IPS DF 6.9 (cell line): Measurements from ENCODE around the gene ARFIP1.

Source experiments
- DNase-seq: peaks from one replicate; pipeline ENCODE4 v3.0.0-alpha.2; 2013; ENCODE audit warnings: low read depth, low spot score
- H3K27ac ChIP-seq: one replicate; pipeline ENCODE4 v1.5.1; 2013; ENCODE audit warnings: low read length, control low read depth
- H3K27me3 ChIP-seq: 2 replicates; pipeline ENCODE4 v1.6.1; 2013; ENCODE audit warnings: mild to moderate bottlenecking, low read length; ENCODE audit not compliant: control insufficient read depth, insufficient read depth
- H3K36me3 ChIP-seq: 2 replicates; pipeline ENCODE4 v1.6.1; 2013; ENCODE audit warnings: low read length; ENCODE audit not compliant: control insufficient read depth, insufficient read depth
- H3K4me1 ChIP-seq: 2 replicates; pipeline ENCODE4 v1.6.1; 2013; ENCODE audit warnings: low read length; ENCODE audit not compliant: control insufficient read depth, insufficient read depth
- H3K4me3 ChIP-seq: 2 replicates; pipeline ENCODE4 v1.5.1; 2013; ENCODE audit warnings: mild to moderate bottlenecking, low read length
- H3K9me3 ChIP-seq: 2 replicates; pipeline ENCODE4 v1.6.1; 2013; ENCODE audit warnings: low read length, inconsistent platforms; ENCODE audit not compliant: control insufficient read depth, insufficient read depth
- WGBS: extraction: QIAGEN DNeasy Blood & Tissue Kit; methylation state at CpG from one replicate; pipeline ENCODE4 v1.1.7; 2013; ENCODE audit warnings: mixed read lengths, missing lambda C conversion rate; ENCODE audit not compliant: insufficient read length, insufficient coverage; 5-methylcytosine and 5-hydroxymethylcytosine counted together

ARFIP1 gene

GRCh38 chr4:152945639-152946038, 165.9 kb downstream of the ARFIP1 start:
- H3K27me3 ChIP-seq: no peaks in the 10 kb centered on the region
- peaks cover 8% of the 10 kb centered on the region; the same call in 1 of the 2 replicates for H3K4me1 ChIP-seq
- H3K27ac ChIP-seq: no peak overlapping the region
- H3K4me3 ChIP-seq: no peak overlapping the region
- no peak for DNase-seq
- H3K9me3 ChIP-seq: no peaks in the 10 kb centered on the region
- H3K36me3 ChIP-seq: peaks cover 12% of the 10 kb centered on the region; the same call in 1 of the 2 replicates
- no CpG with 5 or more reads among the region's 9 CpGs for WGBS

- DNase-seq: no peak
- Histone ChIP-seq H3K4me3 (no peak overlapping the region), H3K27ac (no peak overlapping the region), H3K27me3 (no peaks in the 10 kb centered on the region), H3K9me3 (no peaks in the 10 kb centered on the region), H3K36me3 (peaks cover 12% of the 10 kb centered on the region; the same call in 1 of the 2 replicates), H3K4me1 (peaks cover 10% of the 10 kb centered on the region; the same call in 1 of the 2 replicates)
- WGBS: no CpG with 5 or more reads among the region's 4 CpGs
Measured at GRCh38 chr4:152946446-152946845, 166.7 kb downstream of the ARFIP1 start.

GRCh38 chr4:152947311-152947710, 167.6 kb downstream of the ARFIP1 start:
- no CpG with 5 or more reads among the region's 2 CpGs for WGBS
- peaks cover 12% of the 10 kb centered on the region; the same call in 1 of the 2 replicates for H3K36me3 ChIP-seq
- H3K27ac ChIP-seq: no peak overlapping the region

GRCh38 chr4:152949930-152950329, 170.2 kb downstream of the ARFIP1 start:
- H3K27ac ChIP-seq: no peak overlapping the region
- DNase-seq: no peak
- H3K27me3 ChIP-seq: no peaks in the 10 kb centered on the region
- H3K36me3 ChIP-seq: peaks cover 6% of the 10 kb centered on the region; the same call in 1 of the 2 replicates
- H3K4me3 ChIP-seq: no peak overlapping the region
- no peaks in the 10 kb centered on the region for H3K9me3 ChIP-seq
- H3K4me1 ChIP-seq: peaks cover 10% of the 10 kb centered on the region; the same call in 1 of the 2 replicates
- WGBS: no CpG with 5 or more reads among the region's 8 CpGs

More at GRCh38 chr4:152947311-152947710, 167.6 kb downstream of the ARFIP1 start:
- no peak for DNase-seq
- Histone ChIP-seq H3K9me3 (no peaks in the 10 kb centered on the region), H3K27me3 (no peaks in the 10 kb centered on the region), H3K4me3 (no peak overlapping the region), H3K4me1 (peaks cover 10% of the 10 kb centered on the region; the same call in 1 of the 2 replicates)

- Histone ChIP-seq H3K9me3 (no peaks in the 10 kb centered on the region), H3K4me3 (no peak overlapping the region), H3K36me3 (peaks cover 5% of the 10 kb centered on the region; the same call in 1 of the 2 replicates), H3K4me1 (peaks cover 10% of the 10 kb centered on the region; the same call in 1 of the 2 replicates), H3K27ac (peak overlapping the region; percentile 35), H3K27me3 (no peaks in the 10 kb centered on the region)
- DNase-seq: no peak
- no CpG with 5 or more reads among the region's 11 CpGs for WGBS
Measured at GRCh38 chr4:152950402-152951274, 170.9 kb downstream of the ARFIP1 start.

- no peak overlapping the region for H3K4me3 ChIP-seq
- peak overlapping the region; percentile 35 for H3K27ac ChIP-seq
- peaks cover 10% of the 10 kb centered on the region; the same call in 1 of the 2 replicates for H3K4me1 ChIP-seq
- peaks cover 5% of the 10 kb centered on the region; the same call in 1 of the 2 replicates for H3K36me3 ChIP-seq
- no CpG with 5 or more reads among the region's 3 CpGs for WGBS
- H3K9me3 ChIP-seq: no peaks in the 10 kb centered on the region
- H3K27me3 ChIP-seq: no peaks in the 10 kb centered on the region
- DNase-seq: no peak
Measured at GRCh38 chr4:152951348-152951747, 171.6 kb downstream of the ARFIP1 start.

GRCh38 chr4:152953514-152953913, 173.8 kb downstream of the ARFIP1 start:
- H3K4me1 ChIP-seq: peaks cover 10% of the 10 kb centered on the region
- H3K4me3 ChIP-seq: no peak overlapping the region
- no peak overlapping the region for H3K27ac ChIP-seq
- no peaks in the 10 kb centered on the region; the same call in 1 of the 2 replicates for H3K27me3 ChIP-seq
- no peak for DNase-seq
- H3K9me3 ChIP-seq: no peaks in the 10 kb centered on the region
- no CpG with 5 or more reads among the region's 3 CpGs for WGBS
- H3K36me3 ChIP-seq: peaks cover 14% of the 10 kb centered on the region

GRCh38 chr4:152954741-152955140, 175.0 kb downstream of the ARFIP1 start:
- H3K36me3 ChIP-seq: peaks cover 12% of the 10 kb centered on the region
- no peaks in the 10 kb centered on the region for H3K9me3 ChIP-seq
- H3K4me1 ChIP-seq: peaks cover 7% of the 10 kb centered on the region
- H3K27me3 ChIP-seq: no peaks in the 10 kb centered on the region; the same call in 1 of the 2 replicates
- no peak for DNase-seq
- no CpG with 5 or more reads among the region's 1 CpG for whole genome bisulfite sequencing
- no peak overlapping the region for H3K4me3 ChIP-seq
- no peak overlapping the region for H3K27ac ChIP-seq

GRCh38 chr4:152956147-152956546, 176.4 kb downstream of the ARFIP1 start:
- no peaks in the 10 kb centered on the region for H3K9me3 ChIP-seq
- H3K27ac ChIP-seq: no peak overlapping the region
- no peaks in the 10 kb centered on the region; the same call in 1 of the 2 replicates for H3K4me1 ChIP-seq
- no CpG with 5 or more reads among the region's 2 CpGs for WGBS
- no peaks in the 10 kb centered on the region; the same call in 1 of the 2 replicates for H3K27me3 ChIP-seq
- DNase-seq: no peak
- no peak overlapping the region for H3K4me3 ChIP-seq
- peaks cover 15% of the 10 kb centered on the region for H3K36me3 ChIP-seq

GRCh38 chr4:152956650-152957436, 177.1 kb downstream of the ARFIP1 start:
- no CpG with 5 or more reads among the region's 12 CpGs for WGBS
- H3K27me3 ChIP-seq: no peaks in the 10 kb centered on the region; the same call in 1 of the 2 replicates
- peaks cover 15% of the 10 kb centered on the region for H3K36me3 ChIP-seq
- no peak for DNase-seq
- H3K9me3 ChIP-seq: no peaks in the 10 kb centered on the region
- H3K4me1 ChIP-seq: no peaks in the 10 kb centered on the region; the same call in 1 of the 2 replicates
- no peak overlapping the region for H3K4me3 ChIP-seq
- no peak overlapping the region for H3K27ac ChIP-seq
